ENCODE data around the gene MYO18B.

The MYO18B gene

GRCh38 chr22:25741692-25742626 is at the start of gene MYO18B:
Gene MYO18B, plus strand, starts transcription at chr22:25742188. Its CDS starts 18,905 bp downstream, at chr22:25761093.
- TF ChIP-seq CTCF (IDR thresholded peaks at IDR 0.05; ENCODE audit: low read depth, low read length): no peak
- TF ChIP-seq MYC (IDR thresholded peaks at IDR 0.05; ENCODE audit: low read depth, low read length): no peak
- no peak for TF ChIP-seq MAX (IDR thresholded peaks at IDR 0.05; ENCODE audit: low read depth, low read length)
- no peak for TF ChIP-seq POLR2A (IDR thresholded peaks at IDR 0.05; ENCODE audit: extremely low read depth, insufficient read length)
- DNase-seq (ENCODE audit: low read depth): peak; percentile 71
- peak within 1 kb of the TSS; percentile 56 for H3K4me3 ChIP-seq (ENCODE audit: low read depth, low read length)

GRCh38 chr22:25692397-25693267 is 49.4 kb upstream of the MYO18B start:
- no peak overlapping the region for H3K4me3 ChIP-seq (ENCODE audit: low read depth, low read length)
- TF ChIP-seq MYC (IDR thresholded peaks at IDR 0.05; ENCODE audit: low read depth, low read length) (no peak), CTCF (IDR thresholded peaks at IDR 0.05; ENCODE audit: low read depth, low read length) (no peak), POLR2A (IDR thresholded peaks at IDR 0.05; ENCODE audit: extremely low read depth, insufficient read length) (no peak), MAX (IDR thresholded peaks at IDR 0.05; ENCODE audit: low read depth, low read length) (no peak)
- no peak for DNase-seq (ENCODE audit: low read depth)

GRCh38 chr22:25693268-25693565 is 48.8 kb upstream of the MYO18B start:
- no peak for DNase-seq (ENCODE audit: low read depth)
- TF ChIP-seq MAX (IDR thresholded peaks at IDR 0.05; ENCODE audit: low read depth, low read length): no peak
- no peak for TF ChIP-seq MYC (IDR thresholded peaks at IDR 0.05; ENCODE audit: low read depth, low read length)
- no peak for TF ChIP-seq POLR2A (IDR thresholded peaks at IDR 0.05; ENCODE audit: extremely low read depth, insufficient read length)
- no peak for TF ChIP-seq CTCF (IDR thresholded peaks at IDR 0.05; ENCODE audit: low read depth, low read length)

GRCh38 chr22:25694196-25694907 is 47.6 kb upstream of the MYO18B start:
- no peak overlapping the region for H3K4me3 ChIP-seq (ENCODE audit: low read depth, low read length)
- TF ChIP-seq MYC (IDR thresholded peaks at IDR 0.05; ENCODE audit: low read depth, low read length) (no peak), MAX (IDR thresholded peaks at IDR 0.05; ENCODE audit: low read depth, low read length) (no peak), CTCF (IDR thresholded peaks at IDR 0.05; ENCODE audit: low read depth, low read length) (no peak), POLR2A (IDR thresholded peaks at IDR 0.05; ENCODE audit: extremely low read depth, insufficient read length) (no peak)
- peak; percentile 4 for DNase-seq (ENCODE audit: low read depth)

More at GRCh38 chr22:25693268-25693565, 48.8 kb upstream of the MYO18B start:
- no peak overlapping the region for H3K4me3 ChIP-seq (ENCODE audit: low read depth, low read length)

- no peak for DNase-seq (ENCODE audit: low read depth)
- H3K4me3 ChIP-seq (ENCODE audit: low read depth, low read length): no peak overlapping the region
- TF ChIP-seq MAX (IDR thresholded peaks at IDR 0.05; ENCODE audit: low read depth, low read length) (no peak), MYC (IDR thresholded peaks at IDR 0.05; ENCODE audit: low read depth, low read length) (no peak), POLR2A (IDR thresholded peaks at IDR 0.05; ENCODE audit: extremely low read depth, insufficient read length) (no peak), CTCF (IDR thresholded peaks at IDR 0.05; ENCODE audit: low read depth, low read length) (no peak)
These were observed 46.8 kb upstream of the MYO18B start for GRCh38 chr22:25695146-25695545.

Data from NB4 (cell line).